ENCODE results near the gene NEGR1. TPM values are rescaled to one million over a fixed set of nuclear protein-coding genes. Genes with fewer than 3 reads are reported as not detected.

Gene NEGR1
- total RNA-seq, 1 donor from 2014 or later = 4.0 TPM

DNA sequence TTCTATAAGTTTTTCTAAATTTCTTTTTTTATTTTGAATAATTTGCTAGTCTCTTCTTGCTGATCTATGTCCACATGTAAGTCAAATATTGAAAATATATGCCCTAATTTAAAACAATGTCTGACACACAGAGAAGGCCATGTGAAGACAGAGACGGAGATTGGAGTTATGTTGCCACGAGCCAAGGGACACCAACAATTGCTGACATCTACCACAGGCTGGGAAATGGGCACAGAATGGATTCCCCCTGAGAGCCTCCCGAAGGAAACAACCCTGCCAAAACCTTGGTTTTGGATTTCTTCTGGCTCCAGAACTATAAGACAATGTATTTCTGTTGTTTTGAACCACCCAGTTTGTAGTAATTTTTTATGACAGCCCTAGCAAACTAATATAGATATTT lies 716.5 kb downstream of the NEGR1 start:
- no peak overlapping the region for H3K4me3 ChIP-seq (ENCODE audit: low read depth, low read length)
- H3K27me3 ChIP-seq (ENCODE audit: control insufficient read depth, insufficient read depth, low read length) = no peaks in the 10 kb centered on the region
- no peaks in the 10 kb centered on the region for H3K36me3 ChIP-seq (ENCODE audit: control insufficient read depth, insufficient read depth, low read length)
- no peak for DNase-seq (ENCODE audit: low read depth)
- TF ChIP-seq, protein P1, sequence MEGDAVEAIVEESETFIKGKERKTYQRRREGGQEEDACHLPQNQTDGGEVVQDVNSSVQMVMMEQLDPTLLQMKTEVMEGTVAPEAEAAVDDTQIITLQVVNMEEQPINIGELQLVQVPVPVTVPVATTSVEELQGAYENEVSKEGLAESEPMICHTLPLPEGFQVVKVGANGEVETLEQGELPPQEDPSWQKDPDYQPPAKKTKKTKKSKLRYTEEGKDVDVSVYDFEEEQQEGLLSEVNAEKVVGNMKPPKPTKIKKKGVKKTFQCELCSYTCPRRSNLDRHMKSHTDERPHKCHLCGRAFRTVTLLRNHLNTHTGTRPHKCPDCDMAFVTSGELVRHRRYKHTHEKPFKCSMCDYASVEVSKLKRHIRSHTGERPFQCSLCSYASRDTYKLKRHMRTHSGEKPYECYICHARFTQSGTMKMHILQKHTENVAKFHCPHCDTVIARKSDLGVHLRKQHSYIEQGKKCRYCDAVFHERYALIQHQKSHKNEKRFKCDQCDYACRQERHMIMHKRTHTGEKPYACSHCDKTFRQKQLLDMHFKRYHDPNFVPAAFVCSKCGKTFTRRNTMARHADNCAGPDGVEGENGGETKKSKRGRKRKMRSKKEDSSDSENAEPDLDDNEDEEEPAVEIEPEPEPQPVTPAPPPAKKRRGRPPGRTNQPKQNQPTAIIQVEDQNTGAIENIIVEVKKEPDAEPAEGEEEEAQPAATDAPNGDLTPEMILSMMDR (IDR thresholded peaks at IDR 0.05; ENCODE audit: insufficient read depth, low read length, poor library complexity, severe bottlenecking) = no peak

DNA sequence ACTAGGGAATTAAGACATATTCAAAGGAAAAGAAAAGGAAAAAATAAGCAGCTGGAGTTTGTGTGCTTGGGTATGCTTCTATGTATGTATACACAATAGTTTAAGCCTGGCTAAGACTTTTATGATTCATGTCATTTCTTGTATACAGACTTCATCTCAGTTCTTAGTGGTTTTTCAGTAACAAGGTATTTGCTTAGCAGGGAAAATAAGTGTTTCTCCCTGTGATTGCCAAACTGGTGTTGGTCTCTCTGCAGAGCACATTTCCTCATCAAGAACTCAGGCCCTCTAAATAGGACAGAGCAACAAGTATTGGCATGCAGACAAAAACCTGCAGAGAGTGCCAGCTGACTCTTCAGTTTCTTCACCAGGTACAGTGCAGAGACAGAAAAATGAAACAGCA lies 717.1 kb downstream of the NEGR1 start:
- no peak for DNase-seq (ENCODE audit: low read depth)
- Histone ChIP-seq H3K36me3 (ENCODE audit: control insufficient read depth, insufficient read depth, low read length) (no peaks in the 10 kb centered on the region), H3K4me3 (ENCODE audit: low read depth, low read length) (no peak overlapping the region), H3K27me3 (ENCODE audit: control insufficient read depth, insufficient read depth, low read length) (no peaks in the 10 kb centered on the region)
- TF ChIP-seq, protein P1 (IDR thresholded peaks at IDR 0.05; ENCODE audit: insufficient read depth, low read length, poor library complexity, severe bottlenecking) = no peak

DNA sequence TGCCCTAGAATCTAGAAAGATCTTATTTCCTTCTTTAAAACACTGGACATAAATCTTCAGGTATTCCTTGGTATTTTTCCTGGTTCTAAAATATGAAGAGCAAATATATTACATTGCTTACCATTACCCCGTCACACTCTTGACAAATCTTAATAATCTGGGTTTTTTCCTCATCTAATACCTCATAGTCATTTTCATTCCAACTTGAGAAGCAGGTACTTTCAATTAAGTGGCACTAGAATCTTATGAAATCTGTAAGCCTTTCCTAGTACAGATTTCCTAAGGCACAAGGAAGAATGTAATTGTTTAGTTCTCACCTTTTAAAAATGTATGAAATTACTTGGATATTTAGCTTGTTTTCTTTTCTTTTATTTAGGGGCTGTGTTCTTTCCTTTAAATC lies 720.0 kb downstream of the NEGR1 start:
- no peak for DNase-seq (ENCODE audit: low read depth)
- TF ChIP-seq, protein P1 (IDR thresholded peaks at IDR 0.05; ENCODE audit: insufficient read depth, low read length, poor library complexity, severe bottlenecking) = no peak
- Histone ChIP-seq H3K4me3 (ENCODE audit: low read depth, low read length) (no peak overlapping the region), H3K36me3 (ENCODE audit: control insufficient read depth, insufficient read depth, low read length) (no peaks in the 10 kb centered on the region), H3K27me3 (ENCODE audit: control insufficient read depth, insufficient read depth, low read length) (no peaks in the 10 kb centered on the region)

DNA sequence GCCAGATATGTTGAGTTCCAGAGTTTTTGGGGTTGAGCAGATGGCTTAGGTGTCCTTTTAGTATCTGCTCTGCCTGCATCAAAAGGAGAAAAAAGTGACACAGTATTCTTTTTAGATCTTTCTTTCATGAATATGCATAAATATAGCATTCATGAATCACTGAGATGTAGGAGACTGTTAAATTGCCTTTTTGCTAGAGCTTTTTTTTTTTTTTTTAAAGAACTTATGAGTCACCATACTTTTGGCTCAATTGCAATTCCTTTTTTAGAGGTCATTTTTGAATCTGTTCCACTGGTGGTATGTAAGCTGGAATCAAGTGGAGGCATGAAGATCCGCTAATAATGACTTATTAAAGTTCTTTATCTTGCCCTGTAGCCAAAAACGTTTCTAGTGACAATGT lies 720.6 kb downstream of the NEGR1 start:
- no peak for DNase-seq (ENCODE audit: low read depth)
- TF ChIP-seq, protein P1 (IDR thresholded peaks at IDR 0.05; ENCODE audit: insufficient read depth, low read length, poor library complexity, severe bottlenecking) = no peak
- Histone ChIP-seq H3K27me3 (ENCODE audit: control insufficient read depth, insufficient read depth, low read length) (no peaks in the 10 kb centered on the region), H3K4me3 (ENCODE audit: low read depth, low read length) (no peak overlapping the region), H3K36me3 (ENCODE audit: control insufficient read depth, insufficient read depth, low read length) (no peaks in the 10 kb centered on the region)

DNA sequence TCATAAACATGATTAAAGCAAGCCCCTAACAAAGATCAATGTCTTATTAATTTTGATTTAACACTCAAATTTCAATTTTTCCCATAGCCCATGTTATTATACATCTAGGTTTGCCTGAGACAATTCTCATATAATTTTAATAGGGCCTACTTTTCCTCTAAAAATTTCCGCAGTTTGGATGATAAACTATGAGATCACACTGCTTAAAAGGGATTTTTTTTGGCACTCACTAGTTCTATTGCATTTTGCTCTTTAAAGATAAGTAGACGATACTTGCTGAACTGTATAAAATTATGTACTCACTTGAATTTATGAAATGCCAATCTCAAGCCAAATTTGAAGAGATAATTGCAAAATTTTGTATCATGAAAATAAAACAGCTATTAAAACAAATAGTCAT lies 721.1 kb downstream of the NEGR1 start:
- no peak for DNase-seq (ENCODE audit: low read depth)
- Histone ChIP-seq H3K4me3 (ENCODE audit: low read depth, low read length) (no peak overlapping the region), H3K36me3 (ENCODE audit: control insufficient read depth, insufficient read depth, low read length) (no peaks in the 10 kb centered on the region), H3K27me3 (ENCODE audit: control insufficient read depth, insufficient read depth, low read length) (no peaks in the 10 kb centered on the region)
- TF ChIP-seq, protein P1 (IDR thresholded peaks at IDR 0.05; ENCODE audit: insufficient read depth, low read length, poor library complexity, severe bottlenecking) = no peak

DNA sequence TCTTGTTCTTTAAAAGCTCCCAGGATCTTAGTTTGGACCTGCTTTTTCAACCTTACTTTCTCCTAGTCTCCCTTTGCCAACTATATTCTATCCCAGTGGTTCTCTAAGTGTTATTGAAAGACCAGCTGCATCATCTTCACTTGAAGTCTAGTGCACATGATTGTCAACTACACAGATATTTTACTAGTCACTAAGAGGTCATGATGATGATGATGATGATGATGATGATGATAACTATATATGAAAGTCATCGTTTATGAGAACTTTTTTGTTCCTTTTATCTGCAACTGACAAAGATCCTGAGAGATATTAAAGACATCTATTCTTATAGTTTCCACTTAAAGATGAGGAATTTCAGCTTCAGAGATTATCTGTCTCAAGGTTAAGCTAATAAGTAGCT lies 722.5 kb downstream of the NEGR1 start:
- H3K4me3 ChIP-seq (ENCODE audit: low read depth, low read length) = no peak overlapping the region
- H3K27me3 ChIP-seq (ENCODE audit: control insufficient read depth, insufficient read depth, low read length) = no peaks in the 10 kb centered on the region
- no peaks in the 10 kb centered on the region for H3K36me3 ChIP-seq (ENCODE audit: control insufficient read depth, insufficient read depth, low read length)
- DNase-seq (ENCODE audit: low read depth) = no peak
- TF ChIP-seq, protein P1 (IDR thresholded peaks at IDR 0.05; ENCODE audit: insufficient read depth, low read length, poor library complexity, severe bottlenecking) = no peak
